ELR (cell line): ENCODE measurements around the gene ARMC5.
"Not testable (repeated sequence)": the region's sequence is repeated elsewhere in the genome, so short reads cannot be mapped to it uniquely, and the experiment has no call there.

ENCODE experiments used
- DNase-seq: peaks from one replicate; pipeline ENCODE4 v3.0.0-alpha.2; 2015; ENCODE audit warnings: low read depth

Gene ARMC5

GRCh38 chr16:31435341-31436220, 23.7 kb upstream of the ARMC5 start:
- DNase-seq = no peak

DNA sequence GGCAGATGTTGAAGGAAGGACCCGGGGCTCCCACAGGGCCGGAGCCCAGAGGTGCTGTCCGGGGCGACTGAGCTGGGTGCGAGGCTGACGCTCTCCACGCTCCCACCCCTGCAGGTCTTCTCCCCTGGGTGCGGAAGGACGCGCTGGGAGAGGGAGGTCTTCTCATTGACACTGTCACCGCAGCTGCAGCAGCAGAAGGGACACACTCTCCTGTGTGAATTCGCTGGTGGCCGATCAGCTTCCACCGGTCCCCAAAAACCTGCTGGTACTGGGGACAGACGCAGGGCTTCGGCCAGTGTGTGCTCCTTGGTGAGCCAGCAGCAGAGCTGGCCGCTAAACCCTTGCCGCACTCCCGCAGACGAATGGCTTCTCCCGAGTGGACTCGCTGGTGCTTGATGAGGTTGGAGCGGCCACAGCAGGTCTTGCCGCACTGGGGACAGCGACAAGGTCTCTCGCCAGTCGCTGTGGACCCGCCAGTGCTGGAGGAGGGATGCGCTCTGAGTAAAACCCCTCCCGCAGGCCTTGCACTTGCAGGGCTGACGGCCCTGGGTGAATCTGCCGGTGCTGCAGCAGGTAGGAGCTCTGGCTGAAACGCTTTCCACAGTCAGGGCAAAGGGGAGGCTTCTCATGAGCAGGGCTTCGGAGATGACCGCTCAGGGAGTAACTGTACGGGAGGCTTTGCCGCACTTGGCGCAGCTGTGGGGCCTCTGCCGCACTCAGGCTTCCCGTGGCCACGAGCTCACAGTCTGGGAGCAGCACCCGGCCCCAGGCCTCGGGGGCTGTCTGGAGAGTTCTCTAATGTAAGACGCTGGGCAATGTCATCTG, 22.9 kb upstream of the ARMC5 start:
- no peak for DNase-seq

- DNase-seq = no peak
These were observed 20.9 kb upstream of the ARMC5 start for GRCh38 chr16:31438414-31438813.

- not testable (repeated sequence) for DNase-seq
These were observed 20.3 kb upstream of the ARMC5 start for GRCh38 chr16:31439023-31439422.

DNA sequence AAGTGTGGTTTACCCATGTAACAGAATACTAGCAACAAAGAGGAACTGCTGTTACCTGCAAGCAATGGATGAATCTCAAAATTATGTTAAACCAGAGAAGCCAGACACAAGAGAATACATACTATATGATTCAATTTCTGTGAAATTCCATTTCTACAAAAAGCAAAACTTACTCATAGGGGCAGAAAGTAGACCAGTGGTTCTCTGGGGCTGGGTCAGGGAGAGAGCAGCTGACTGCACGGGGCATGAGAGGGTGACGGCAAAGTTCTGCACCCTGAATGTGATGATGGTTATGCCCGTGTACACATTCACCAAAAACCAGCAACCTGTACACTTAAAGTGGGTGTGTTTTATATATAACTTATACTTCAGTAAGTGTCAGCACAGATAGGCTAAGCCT, 19.8 kb upstream of the ARMC5 start:
- no peak for DNase-seq

DNA sequence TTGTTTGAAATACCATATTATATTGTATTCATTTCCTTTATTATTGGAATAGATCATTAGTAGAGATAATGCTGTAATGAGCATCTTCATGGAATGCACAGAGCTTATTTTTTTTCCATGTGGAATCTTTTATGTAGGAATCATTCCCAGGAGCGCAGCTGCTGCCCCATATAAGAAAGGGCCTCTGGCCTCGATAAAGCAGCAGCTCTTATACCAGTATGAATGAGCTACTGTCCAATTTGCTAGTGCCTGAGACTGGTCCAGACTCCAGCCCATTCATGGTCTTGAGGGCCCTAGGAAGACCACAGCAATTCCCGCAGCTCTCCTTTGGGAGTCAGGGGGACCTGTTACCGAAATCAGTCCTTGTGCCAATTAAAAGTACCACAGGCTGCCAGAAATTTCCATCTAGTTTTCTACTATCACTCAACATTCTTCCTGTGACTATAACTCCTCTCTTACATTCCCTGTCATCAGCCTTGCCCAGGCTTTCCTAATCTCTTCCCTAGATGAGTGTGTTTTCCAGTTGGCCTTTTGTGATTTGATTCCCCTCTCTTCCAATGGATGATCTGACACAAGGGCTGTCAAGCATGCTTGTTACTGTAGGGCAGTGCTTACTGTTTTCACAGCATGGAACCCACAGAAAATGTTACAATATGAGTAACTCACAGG, 18.7 kb upstream of the ARMC5 start:
- no peak for DNase-seq

- DNase-seq = no peak
These were observed 17.3 kb upstream of the ARMC5 start for GRCh38 chr16:31441956-31442355.

DNA sequence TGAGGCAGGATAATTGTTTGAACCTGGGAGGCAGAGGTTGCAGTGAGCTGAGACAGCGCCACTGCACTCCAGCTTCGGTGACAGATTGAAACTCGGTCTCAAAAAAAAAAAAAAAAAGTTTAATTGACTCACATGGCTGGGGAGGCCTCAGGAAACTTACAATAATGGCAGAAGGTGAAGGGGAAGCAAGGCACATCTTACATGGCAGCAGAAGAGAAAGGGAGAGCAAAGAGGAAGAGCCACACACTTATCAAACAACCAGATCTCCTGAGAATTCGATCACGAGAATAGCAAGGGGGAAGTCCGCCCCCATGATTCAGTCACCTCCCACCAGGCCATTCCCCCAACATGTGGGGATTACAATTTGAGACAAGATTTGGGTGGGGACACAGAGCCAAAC, 13.4 kb upstream of the ARMC5 start:
- DNase-seq = not testable (repeated sequence)

GRCh38 chr16:31451201-31451600, 8.1 kb upstream of the ARMC5 start:
- no peak for DNase-seq

DNA sequence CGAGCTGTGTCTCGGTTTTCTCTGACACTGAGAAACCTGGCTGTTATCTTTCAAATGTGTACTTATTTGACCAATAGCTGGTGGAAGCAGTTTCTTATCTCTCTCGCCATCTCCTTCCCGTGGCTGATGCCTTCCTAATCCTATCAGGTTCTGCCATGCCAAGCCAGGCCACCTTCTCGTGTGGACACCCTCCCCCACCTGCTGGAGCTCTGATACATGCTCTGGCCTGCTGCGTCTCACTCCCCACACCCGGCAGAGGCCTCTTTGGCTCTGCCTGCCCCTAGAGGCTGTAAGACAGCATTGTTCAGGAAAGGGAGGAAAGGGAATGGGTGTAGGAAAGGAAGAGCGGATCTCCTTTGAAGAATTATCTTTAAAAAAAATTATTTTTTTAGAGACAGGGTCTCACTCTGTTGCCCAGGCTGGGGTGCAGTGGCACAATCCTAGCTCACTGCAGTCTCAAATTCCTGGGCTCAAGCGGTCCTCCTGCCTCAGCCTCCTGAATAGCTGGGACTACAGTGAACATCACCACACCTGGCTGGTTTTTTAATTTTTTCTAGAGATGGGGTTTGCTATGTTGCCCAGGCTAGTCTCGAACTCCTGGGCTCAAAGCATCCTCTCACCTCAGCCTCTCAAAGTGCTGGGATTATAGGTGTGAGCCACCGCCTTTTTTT, 7.5 kb upstream of the ARMC5 start:
- DNase-seq = peak; percentile 85

- peak; percentile 91 for DNase-seq
These were observed 6.6 kb upstream of the ARMC5 start for GRCh38 chr16:31452631-31453106.

- DNase-seq = peak; percentile 47
These were observed 5.8 kb upstream of the ARMC5 start for GRCh38 chr16:31453255-31454204.

DNA sequence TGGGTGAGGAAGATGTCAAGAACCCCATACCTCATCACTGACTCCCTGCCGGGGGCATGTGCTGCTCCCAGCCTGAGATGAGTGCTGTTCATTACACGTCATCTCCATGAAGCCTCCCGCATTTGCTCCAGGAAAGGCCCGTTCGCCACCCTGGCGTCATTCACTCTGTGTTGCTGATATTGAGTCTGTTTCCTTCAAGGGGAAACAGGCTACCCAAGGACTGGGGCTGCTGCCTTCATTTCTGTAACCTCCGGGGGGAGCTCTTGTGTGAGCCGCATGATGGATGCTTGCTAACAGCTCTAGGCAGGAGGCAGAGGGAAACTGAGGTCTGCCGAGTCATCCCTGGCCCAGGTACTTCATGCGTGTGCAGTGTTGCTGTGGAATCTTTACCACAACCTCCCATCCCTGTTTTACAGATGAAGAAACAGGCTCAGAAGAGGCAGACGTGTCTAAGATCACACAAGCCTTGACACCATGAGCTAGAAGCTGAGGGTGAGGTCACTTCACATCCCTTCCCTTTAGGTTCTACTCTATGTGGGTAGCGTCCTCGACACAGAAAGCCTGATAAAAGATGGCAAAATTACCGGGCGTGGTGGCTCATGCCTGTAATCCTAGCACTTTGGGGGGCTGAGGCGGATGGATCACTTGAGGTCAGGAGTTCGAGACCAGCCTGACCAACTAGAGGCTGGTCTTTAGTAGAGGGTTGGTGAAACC, 3.5 kb upstream of the ARMC5 start:
- peak; percentile 41 for DNase-seq

DNA sequence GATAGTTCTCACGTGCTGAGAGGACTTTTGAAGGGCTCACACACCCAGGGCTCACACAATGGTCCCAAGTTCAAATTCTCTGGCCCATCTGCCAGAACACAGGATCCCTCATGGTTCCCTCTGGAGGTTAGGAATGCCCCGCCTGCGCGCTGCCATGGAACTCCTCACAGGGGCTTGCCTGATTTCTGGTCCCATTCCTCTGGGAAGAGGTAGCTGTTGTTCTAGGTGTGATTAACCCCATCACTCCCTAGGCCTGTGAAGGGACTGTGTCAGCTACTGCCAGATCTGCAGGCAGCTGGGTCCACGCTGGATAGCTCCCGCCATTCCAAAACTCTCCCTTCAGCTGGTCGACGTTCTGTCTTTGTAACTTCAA, 2.3 kb upstream of the ARMC5 start:
- DNase-seq = no peak

DNA sequence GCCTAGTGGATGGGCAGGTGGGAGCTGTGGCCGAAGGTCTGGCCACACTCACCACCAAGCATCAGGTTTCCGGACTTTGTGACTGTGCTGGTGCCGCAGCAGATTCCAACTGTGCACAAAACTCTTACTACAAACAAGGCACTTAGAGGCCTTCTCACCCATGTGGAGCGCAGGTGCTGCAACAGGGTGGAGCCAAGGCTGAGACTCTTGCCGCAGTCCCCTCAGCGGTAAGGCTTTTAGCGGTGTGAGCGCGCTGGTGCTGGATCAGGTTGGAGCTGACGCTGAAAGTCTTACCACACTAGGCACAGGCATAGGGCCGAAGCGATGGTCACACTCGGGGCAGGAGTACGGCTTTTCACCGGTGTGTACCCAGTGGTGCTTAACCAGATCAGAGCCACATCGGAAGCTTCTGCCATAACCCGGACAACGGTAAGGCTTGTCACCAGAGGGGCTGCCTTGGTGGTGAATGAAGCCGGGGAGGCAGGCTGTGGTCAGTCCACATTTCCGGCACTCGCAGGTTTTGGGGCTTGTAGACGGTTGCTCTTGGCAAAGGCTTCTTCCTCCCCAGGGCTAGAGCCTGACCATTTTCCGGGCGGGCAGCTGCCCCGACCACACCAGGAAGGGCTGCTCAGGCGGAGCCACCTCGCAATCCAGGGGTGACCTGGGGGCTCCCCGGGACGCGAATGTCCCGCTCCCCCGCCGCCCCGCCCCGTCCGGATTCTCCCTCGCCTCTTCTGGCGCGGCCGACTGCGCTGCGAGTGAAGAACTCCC, 1.0 kb upstream of the ARMC5 start:
- DNase-seq = peak; percentile 58

DNA sequence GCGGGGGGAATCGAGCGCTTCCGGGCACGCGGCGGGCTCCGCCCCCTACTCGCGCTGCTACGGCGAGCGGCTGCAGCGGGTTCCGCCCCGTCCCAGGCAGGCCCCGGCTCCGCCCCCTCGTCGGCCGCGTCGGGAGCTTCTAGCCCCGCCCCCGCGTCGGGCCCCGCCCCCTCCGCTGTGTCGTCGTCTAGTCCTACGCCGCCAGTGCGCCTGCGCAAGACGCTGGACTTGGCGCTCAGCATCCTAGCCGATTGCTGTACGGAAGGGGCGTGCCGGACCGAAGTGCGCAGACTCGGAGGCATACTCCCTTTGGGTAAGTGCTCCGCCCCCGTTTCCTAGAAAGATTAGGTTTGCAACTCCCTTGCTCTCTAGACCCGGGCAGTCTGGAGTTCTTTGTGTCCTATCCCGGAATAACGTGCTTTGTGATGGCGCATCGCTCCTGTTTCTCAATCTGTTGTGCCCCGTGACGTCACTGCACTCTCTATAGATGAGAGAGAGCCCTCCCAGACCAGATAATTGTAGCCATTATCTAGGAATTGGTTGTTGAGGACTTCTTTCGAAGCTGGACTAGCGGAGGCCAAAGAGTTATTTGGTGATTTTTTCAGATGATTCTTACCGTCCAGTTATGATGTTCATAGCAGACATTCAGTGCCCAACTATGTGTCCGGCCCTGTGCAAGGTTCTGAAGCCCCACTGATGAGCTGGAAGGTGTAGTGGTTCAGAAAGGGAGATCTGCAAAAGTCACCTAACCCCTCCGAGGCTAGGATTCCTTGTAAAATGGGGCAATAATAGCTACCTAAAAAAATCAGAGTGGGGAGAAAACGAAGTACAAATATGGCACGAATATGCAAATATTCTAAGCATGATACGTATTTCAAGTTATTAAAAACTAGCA, 633 bp downstream of the ARMC5 start:
- DNase-seq = peak; percentile 99

DNA sequence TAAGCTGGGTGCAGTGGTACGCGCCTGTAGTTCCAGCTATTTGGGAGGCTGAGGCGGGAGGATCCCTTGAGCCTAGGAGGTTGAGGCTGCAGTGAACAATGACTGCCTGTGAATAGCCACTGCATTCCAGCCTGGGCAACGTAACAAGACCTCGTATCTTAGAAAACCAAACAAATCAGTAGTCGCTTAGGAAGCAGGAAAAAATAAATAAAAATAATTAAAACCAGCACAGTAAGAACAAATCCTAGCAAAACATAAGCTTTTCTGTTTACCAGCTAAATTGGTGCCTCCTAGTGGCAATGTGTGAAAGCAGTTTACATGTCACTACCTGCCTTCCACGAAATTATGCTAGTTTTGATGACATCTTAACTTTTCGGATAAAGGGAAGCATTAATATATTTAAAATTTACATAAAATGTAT, 1.3 kb downstream of the ARMC5 start:
- DNase-seq = peak; percentile 72

- DNase-seq = no peak
These were observed 2.1 kb downstream of the ARMC5 start for GRCh38 chr16:31461201-31461920.
